Hepatocyte (in vitro differentiated cells): ENCODE results near the gene TRIM77.
A peak's percentile ranks its signal among the peaks of the same experiment; 100 is the strongest.
"Not testable (repeated sequence)": the region's sequence is repeated elsewhere in the genome, so short reads cannot be mapped to it uniquely, and the experiment has no call there.

ENCODE experiments used
- CTCF ChIP-seq: fragments of 200-600 bp; sonication (generic); IDR thresholded peaks from 2 replicates; pipeline ENCODE4 v1.5.1; 2016; ENCODE audit warnings: antibody characterized with exemption, mild to moderate bottlenecking; ENCODE audit not compliant: poor library complexity
- EZH2 ChIP-seq: fragments of 200-600 bp; sonication (generic); IDR thresholded peaks from 2 replicates; pipeline ENCODE4 v1.6.1; 2016; ENCODE audit warnings: antibody characterized with exemption, mild to moderate bottlenecking, borderline replicate concordance
- EZH2phosphoT487 ChIP-seq: fragments of 200-600 bp; sonication (generic); IDR thresholded peaks from one replicate; pipeline ENCODE4 v1.6.1; 2018; ENCODE audit warnings: antibody characterized with exemption, mild to moderate bottlenecking, low read depth, moderate library complexity; ENCODE audit not compliant: unreplicated experiment, severe bottlenecking

- TF ChIP-seq EZH2, EZH2phosphoT487: not testable (repeated sequence)
- peak; percentile 46 for TF ChIP-seq CTCF
These were observed 34.7 kb upstream of the TRIM77 start for GRCh38 chr11:89675383-89675782.
